ENCODE results near the gene AGAP1.

DNA sequence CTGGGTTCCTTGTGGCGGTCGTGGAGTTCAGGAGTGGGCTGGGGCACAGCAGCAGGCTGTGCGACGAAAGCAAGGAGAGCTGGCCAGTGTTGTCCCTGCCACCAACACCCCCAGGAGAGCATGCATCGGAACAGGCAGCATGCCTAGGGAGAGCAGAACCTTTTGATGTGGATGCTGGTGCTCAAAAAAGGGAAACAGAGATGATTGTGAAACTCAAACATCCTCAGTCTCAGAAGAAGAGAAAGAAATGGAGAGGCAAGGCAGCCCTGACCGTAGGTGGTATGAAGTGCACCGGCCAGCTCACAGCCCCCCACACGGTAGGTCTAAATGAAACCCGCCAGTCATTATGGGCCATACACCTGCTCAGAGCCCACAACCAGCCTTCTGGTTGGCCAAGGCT is 420.9 kb downstream of the AGAP1 start:
- TF ChIP-seq, protein P1, sequence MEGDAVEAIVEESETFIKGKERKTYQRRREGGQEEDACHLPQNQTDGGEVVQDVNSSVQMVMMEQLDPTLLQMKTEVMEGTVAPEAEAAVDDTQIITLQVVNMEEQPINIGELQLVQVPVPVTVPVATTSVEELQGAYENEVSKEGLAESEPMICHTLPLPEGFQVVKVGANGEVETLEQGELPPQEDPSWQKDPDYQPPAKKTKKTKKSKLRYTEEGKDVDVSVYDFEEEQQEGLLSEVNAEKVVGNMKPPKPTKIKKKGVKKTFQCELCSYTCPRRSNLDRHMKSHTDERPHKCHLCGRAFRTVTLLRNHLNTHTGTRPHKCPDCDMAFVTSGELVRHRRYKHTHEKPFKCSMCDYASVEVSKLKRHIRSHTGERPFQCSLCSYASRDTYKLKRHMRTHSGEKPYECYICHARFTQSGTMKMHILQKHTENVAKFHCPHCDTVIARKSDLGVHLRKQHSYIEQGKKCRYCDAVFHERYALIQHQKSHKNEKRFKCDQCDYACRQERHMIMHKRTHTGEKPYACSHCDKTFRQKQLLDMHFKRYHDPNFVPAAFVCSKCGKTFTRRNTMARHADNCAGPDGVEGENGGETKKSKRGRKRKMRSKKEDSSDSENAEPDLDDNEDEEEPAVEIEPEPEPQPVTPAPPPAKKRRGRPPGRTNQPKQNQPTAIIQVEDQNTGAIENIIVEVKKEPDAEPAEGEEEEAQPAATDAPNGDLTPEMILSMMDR (IDR thresholded peaks at IDR 0.05): no peak
- TF ChIP-seq POLR2A (IDR thresholded peaks at IDR 0.05): no peak

Data from right lobe of liver (tissue), 4 donors.